Activated CD4-positive, alpha-beta T cell treated with anti-CD3 and anti-CD28 coated beads, Interleukin-2, amount 50 U/mL, for 16 hours (primary cell): ENCODE data around the gene PER2.

Experiments
- DNase-seq: peaks from one replicate; pipeline ENCODE4 v3.0.0-alpha.2; 2020

PER2 gene

GRCh38 chr2:238263204-238264071 is 25.0 kb downstream of the PER2 start:
- DNase-seq, result peak; percentile 77

GRCh38 chr2:238262496-238263122 is 25.8 kb downstream of the PER2 start:
- no peak for DNase-seq

GRCh38 chr2:238261718-238262375 is 26.6 kb downstream of the PER2 start:
- no peak for DNase-seq

- no peak for DNase-seq
These were observed 27.5 kb downstream of the PER2 start for GRCh38 chr2:238260883-238261282.

- no peak for DNase-seq
These were observed 29.1 kb downstream of the PER2 start for GRCh38 chr2:238259061-238260020.

GRCh38 chr2:238257786-238258700 is 30.4 kb downstream of the PER2 start:
- no peak for DNase-seq

- peak; percentile 79 for DNase-seq
These were observed 31.8 kb downstream of the PER2 start for GRCh38 chr2:238256594-238257104.

- no peak for DNase-seq
These were observed 32.3 kb downstream of the PER2 start for GRCh38 chr2:238256111-238256510.

- no peak for DNase-seq
These were observed 32.8 kb downstream of the PER2 start for GRCh38 chr2:238255636-238256035.

- DNase-seq, result no peak
These were observed 33.3 kb downstream of the PER2 start for GRCh38 chr2:238255151-238255551.

GRCh38 chr2:238254095-238254723 is 34.2 kb downstream of the PER2 start:
- no peak for DNase-seq

- DNase-seq, result no peak
These were observed 35.4 kb downstream of the PER2 start for GRCh38 chr2:238252766-238253630.

GRCh38 chr2:238251986-238252385 is 36.4 kb downstream of the PER2 start:
- DNase-seq, result no peak

- no peak for DNase-seq
These were observed 37.1 kb downstream of the PER2 start for GRCh38 chr2:238251331-238251730.

- DNase-seq, result no peak
These were observed 37.5 kb downstream of the PER2 start for GRCh38 chr2:238250896-238251295.

GRCh38 chr2:238247841-238248453 is 40.5 kb downstream of the PER2 start:
- no peak for DNase-seq

GRCh38 chr2:238247002-238247822 is 41.2 kb downstream of the PER2 start:
- no peak for DNase-seq

GRCh38 chr2:238244151-238244550 is 44.3 kb downstream of the PER2 start:
- DNase-seq, result no peak
